ENCODE data around the gene MB21D2.

GRCh38 chr3:192958219-192958872 lies 40.7 kb upstream of the MB21D2 start:
- no peak for TF ChIP-seq POLR2AphosphoS5 (IDR thresholded peaks at IDR 0.05; ENCODE audit: low read depth, low read length)
- TF ChIP-seq, protein P1, sequence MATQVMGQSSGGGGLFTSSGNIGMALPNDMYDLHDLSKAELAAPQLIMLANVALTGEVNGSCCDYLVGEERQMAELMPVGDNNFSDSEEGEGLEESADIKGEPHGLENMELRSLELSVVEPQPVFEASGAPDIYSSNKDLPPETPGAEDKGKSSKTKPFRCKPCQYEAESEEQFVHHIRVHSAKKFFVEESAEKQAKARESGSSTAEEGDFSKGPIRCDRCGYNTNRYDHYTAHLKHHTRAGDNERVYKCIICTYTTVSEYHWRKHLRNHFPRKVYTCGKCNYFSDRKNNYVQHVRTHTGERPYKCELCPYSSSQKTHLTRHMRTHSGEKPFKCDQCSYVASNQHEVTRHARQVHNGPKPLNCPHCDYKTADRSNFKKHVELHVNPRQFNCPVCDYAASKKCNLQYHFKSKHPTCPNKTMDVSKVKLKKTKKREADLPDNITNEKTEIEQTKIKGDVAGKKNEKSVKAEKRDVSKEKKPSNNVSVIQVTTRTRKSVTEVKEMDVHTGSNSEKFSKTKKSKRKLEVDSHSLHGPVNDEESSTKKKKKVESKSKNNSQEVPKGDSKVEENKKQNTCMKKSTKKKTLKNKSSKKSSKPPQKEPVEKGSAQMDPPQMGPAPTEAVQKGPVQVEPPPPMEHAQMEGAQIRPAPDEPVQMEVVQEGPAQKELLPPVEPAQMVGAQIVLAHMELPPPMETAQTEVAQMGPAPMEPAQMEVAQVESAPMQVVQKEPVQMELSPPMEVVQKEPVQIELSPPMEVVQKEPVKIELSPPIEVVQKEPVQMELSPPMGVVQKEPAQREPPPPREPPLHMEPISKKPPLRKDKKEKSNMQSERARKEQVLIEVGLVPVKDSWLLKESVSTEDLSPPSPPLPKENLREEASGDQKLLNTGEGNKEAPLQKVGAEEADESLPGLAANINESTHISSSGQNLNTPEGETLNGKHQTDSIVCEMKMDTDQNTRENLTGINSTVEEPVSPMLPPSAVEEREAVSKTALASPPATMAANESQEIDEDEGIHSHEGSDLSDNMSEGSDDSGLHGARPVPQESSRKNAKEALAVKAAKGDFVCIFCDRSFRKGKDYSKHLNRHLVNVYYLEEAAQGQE (IDR thresholded peaks at IDR 0.05; ENCODE audit: insufficient read depth in 1 of 2, low read depth in 2 of 2, low read length in 2 of 2) = no peak
